Gastroesophageal sphincter (tissue), 3 donors: ENCODE results near the gene TAS2R1.

Experiments used
- CTCF ChIP-seq, 4 experiments: fragments of 200-600 bp in 2 of 4; fragments of 450-650 bp in 2 of 4; sonication (generic) in 1 of 4; IDR thresholded peaks; one replicate each; pipeline ENCODE4 v1.5.1; 2017 to 2019; ENCODE audit warnings: antibody characterized with exemption in 4 of 4, mild to moderate bottlenecking in 2 of 4, moderate library complexity in 2 of 4
- POLR2AphosphoS5 ChIP-seq: sonication (generic); formaldehyde crosslinking; IDR thresholded peaks from one replicate; pipeline ENCODE4 v1.6.1; 2017; ENCODE audit warnings: antibody characterized with exemption

- no peak for TF ChIP-seq CTCF (IDR thresholded peaks at IDR 0.05)
- TF ChIP-seq POLR2AphosphoS5: no peak
Measured at GRCh38 chr5:9627541-9627940, 2.6 kb downstream of the TAS2R1 start.
